BE2C (cell line): Measurements from ENCODE around the gene GRIK4. TPM values are rescaled to one million over a fixed set of nuclear protein-coding genes. Genes with fewer than 3 reads are reported as not detected.

ENCODE experiments used
- DNase-seq: peaks from one replicate; pipeline ENCODE4 v3.0.0-alpha.2; 2020
- H3K27me3 ChIP-seq: fragments of 250-450 bp; sonication (Bioruptor Pico); 2 replicates; pipeline ENCODE4 v1.5.1; 2020; ENCODE audit warnings: mild to moderate bottlenecking
- H3K36me3 ChIP-seq: fragments of 250-450 bp; sonication (Bioruptor Pico); 2 replicates; pipeline ENCODE4 v1.5.1; 2020; ENCODE audit warnings: mild to moderate bottlenecking
- H3K4me1 ChIP-seq: fragments of 250-450 bp; sonication (Bioruptor Pico); 2 replicates; pipeline ENCODE4 v1.5.1; 2020
- H3K4me3 ChIP-seq: 2 replicates; pipeline ENCODE4 v1.5.1; 2011; ENCODE audit warnings: low read depth, low read length
- H3K9me3 ChIP-seq: fragments of 250-450 bp; sonication (Bioruptor Pico); 2 replicates; pipeline ENCODE4 v1.5.1; 2020
- polyA plus RNA-seq: library from polyadenylated mRNA; unstranded; fragments of >200 nt; gene quantifications from one replicate; pipeline ENCODE4 v1.2.1, GENCODE V29; 2012; ENCODE audit warnings: low read depth, missing spikeins; ENCODE audit not compliant: insufficient read length, insufficient read depth
- TF ChIP-seq, protein P1 (sequence below): IDR thresholded peaks from 2 replicates; pipeline ENCODE4 v1.5.1; 2012; ENCODE audit warnings: mild to moderate bottlenecking, low read depth, low read length

The GRIK4 gene
- 0.34 TPM for polyA plus RNA-seq

- peak within 1 kb of the TSS; percentile 44 for H3K4me3 ChIP-seq
- DNase-seq = peak; percentile 92
- H3K27me3 ChIP-seq = peaks cover 12% of the 10 kb centered on the region
- no peaks in the 10 kb centered on the region for H3K36me3 ChIP-seq
- H3K9me3 ChIP-seq = no peaks in the 10 kb centered on the region
- TF ChIP-seq, protein P1, sequence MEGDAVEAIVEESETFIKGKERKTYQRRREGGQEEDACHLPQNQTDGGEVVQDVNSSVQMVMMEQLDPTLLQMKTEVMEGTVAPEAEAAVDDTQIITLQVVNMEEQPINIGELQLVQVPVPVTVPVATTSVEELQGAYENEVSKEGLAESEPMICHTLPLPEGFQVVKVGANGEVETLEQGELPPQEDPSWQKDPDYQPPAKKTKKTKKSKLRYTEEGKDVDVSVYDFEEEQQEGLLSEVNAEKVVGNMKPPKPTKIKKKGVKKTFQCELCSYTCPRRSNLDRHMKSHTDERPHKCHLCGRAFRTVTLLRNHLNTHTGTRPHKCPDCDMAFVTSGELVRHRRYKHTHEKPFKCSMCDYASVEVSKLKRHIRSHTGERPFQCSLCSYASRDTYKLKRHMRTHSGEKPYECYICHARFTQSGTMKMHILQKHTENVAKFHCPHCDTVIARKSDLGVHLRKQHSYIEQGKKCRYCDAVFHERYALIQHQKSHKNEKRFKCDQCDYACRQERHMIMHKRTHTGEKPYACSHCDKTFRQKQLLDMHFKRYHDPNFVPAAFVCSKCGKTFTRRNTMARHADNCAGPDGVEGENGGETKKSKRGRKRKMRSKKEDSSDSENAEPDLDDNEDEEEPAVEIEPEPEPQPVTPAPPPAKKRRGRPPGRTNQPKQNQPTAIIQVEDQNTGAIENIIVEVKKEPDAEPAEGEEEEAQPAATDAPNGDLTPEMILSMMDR = peak; percentile 86
- H3K4me1 ChIP-seq = peaks cover 2% of the 10 kb centered on the region; the same call in 1 of the 2 replicates
Measured at GRCh38 chr11:120511116-120511819, at the start of gene GRIK4. Gene GRIK4, plus strand, starts transcription at chr11:120511748. Its CDS starts 148,571 bp downstream, at chr11:120660319.

DNA sequence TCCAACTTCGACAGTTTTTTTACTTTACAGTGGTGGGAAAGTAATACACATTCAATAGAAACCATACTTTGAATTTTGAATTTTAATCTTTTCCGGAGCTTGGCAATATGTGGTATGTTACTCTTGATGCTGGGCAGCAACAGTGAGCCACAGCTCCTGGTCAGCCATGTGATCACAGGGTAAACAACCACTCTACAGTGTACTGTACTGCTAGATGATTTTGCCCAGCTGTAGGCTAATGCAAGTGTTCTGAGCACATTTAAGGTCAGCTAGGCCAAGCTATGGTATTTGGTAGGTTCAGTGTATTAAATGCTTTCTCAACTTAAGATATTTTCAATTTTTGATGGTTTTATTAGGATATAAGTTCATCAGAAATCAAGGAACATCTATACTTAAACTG lies 48.7 kb upstream of the GRIK4 start:
- peaks cover 75% of the 10 kb centered on the region for H3K36me3 ChIP-seq
- H3K4me3 ChIP-seq = no peak overlapping the region
- DNase-seq = no peak
- H3K9me3 ChIP-seq = no peaks in the 10 kb centered on the region
- TF ChIP-seq, protein P1 = no peak
- no peaks in the 10 kb centered on the region for H3K27me3 ChIP-seq
- H3K4me1 ChIP-seq = no peaks in the 10 kb centered on the region

GRCh38 chr11:120465921-120466534 lies 45.5 kb upstream of the GRIK4 start:
- TF ChIP-seq, protein P1 = no peak
- no peak overlapping the region for H3K4me3 ChIP-seq
- no peaks in the 10 kb centered on the region for H3K4me1 ChIP-seq
- no peaks in the 10 kb centered on the region for H3K27me3 ChIP-seq
- no peaks in the 10 kb centered on the region for H3K9me3 ChIP-seq
- no peak for DNase-seq
- peaks cover 61% of the 10 kb centered on the region for H3K36me3 ChIP-seq

GRCh38 chr11:120467627-120468026 lies 43.9 kb upstream of the GRIK4 start:
- DNase-seq = no peak
- Histone ChIP-seq H3K9me3 (no peaks in the 10 kb centered on the region), H3K4me3 (no peak overlapping the region), H3K27me3 (no peaks in the 10 kb centered on the region), H3K4me1 (no peaks in the 10 kb centered on the region), H3K36me3 (peaks cover 45% of the 10 kb centered on the region)
- TF ChIP-seq, protein P1 = no peak

DNA sequence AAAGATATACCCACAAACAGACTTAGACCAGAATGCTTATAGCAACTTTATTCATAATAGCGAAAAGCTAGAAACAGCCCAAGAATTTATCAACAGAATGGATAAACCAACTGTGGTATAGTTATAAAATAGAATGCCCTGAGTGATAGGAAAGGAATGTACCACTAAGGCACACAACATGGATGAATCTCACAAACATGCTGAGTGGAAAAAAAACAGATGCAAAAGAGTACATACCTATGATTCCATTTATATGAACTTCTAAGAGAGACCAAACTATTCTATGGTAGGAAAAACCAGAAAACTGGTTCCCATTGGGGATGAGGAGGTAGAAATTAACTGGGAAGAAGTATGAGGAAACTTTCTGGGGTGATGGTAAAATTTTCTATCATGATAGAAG lies 40.4 kb upstream of the GRIK4 start:
- Histone ChIP-seq H3K4me1 (no peaks in the 10 kb centered on the region), H3K9me3 (no peaks in the 10 kb centered on the region), H3K27me3 (no peaks in the 10 kb centered on the region), H3K4me3 (no peak overlapping the region), H3K36me3 (peaks cover 25% of the 10 kb centered on the region)
- no peak for DNase-seq
- TF ChIP-seq, protein P1 = no peak

- no peaks in the 10 kb centered on the region for H3K9me3 ChIP-seq
- no peak for DNase-seq
- TF ChIP-seq, protein P1 = no peak
- no peaks in the 10 kb centered on the region for H3K4me1 ChIP-seq
- H3K27me3 ChIP-seq = no peaks in the 10 kb centered on the region
- peaks cover 25% of the 10 kb centered on the region for H3K36me3 ChIP-seq
- H3K4me3 ChIP-seq = no peak overlapping the region
Measured at GRCh38 chr11:120471994-120472393, 39.6 kb upstream of the GRIK4 start.
